Right lobe of liver (tissue), 4 donors: ENCODE results near the gene MAS1.
"Not testable (repeated sequence)": the region's sequence is repeated elsewhere in the genome, so short reads cannot be mapped to it uniquely, and the experiment has no call there.

ENCODE experiments used
- POLR2A ChIP-seq: fragments of 450-650 bp; IDR thresholded peaks from one replicate; pipeline ENCODE4 v1.6.1; 2017; ENCODE audit warnings: antibody characterized with exemption, mild to moderate bottlenecking
- TF ChIP-seq, protein P1 (sequence below), 4 donors: fragments of 200-600 bp in 3 of 4; fragments of 450-650 bp in 1 of 4; IDR thresholded peaks; one replicate each; pipeline versions ENCODE4 v1.5.1 to v1.8.0; 2016 to 2022; ENCODE audit warnings: antibody characterized with exemption in 4 of 4, mild to moderate bottlenecking in 2 of 4
- donor health status: DM: no; HTN: no; CAD: no.
- donor health status: DM: no; HTN: no; CAD: no.
- donor health status: DM: no; HTN: yes; CAD: no.

GRCh38 chr6:159863341-159863740 lies 27.4 kb upstream of the MAS1 start:
- TF ChIP-seq, protein P1, sequence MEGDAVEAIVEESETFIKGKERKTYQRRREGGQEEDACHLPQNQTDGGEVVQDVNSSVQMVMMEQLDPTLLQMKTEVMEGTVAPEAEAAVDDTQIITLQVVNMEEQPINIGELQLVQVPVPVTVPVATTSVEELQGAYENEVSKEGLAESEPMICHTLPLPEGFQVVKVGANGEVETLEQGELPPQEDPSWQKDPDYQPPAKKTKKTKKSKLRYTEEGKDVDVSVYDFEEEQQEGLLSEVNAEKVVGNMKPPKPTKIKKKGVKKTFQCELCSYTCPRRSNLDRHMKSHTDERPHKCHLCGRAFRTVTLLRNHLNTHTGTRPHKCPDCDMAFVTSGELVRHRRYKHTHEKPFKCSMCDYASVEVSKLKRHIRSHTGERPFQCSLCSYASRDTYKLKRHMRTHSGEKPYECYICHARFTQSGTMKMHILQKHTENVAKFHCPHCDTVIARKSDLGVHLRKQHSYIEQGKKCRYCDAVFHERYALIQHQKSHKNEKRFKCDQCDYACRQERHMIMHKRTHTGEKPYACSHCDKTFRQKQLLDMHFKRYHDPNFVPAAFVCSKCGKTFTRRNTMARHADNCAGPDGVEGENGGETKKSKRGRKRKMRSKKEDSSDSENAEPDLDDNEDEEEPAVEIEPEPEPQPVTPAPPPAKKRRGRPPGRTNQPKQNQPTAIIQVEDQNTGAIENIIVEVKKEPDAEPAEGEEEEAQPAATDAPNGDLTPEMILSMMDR (IDR thresholded peaks at IDR 0.05): peak; percentile 52 to 69 (median 63)
- not testable (repeated sequence) for TF ChIP-seq POLR2A
